GM10248 (cell line): Measurements from ENCODE around the gene SDC3.

Experiments
- CTCF ChIA-PET: fragments of 300-600 bp; sonication (Branson Sonifier 250); formaldehyde crosslinking; extraction: SDS; loops from one replicate; lab custom pipeline; 2021; ENCODE audit warnings: antibody characterized with exemption; lab: Yijun Ruan, JAX
- POLR2A ChIA-PET: fragments of 350-650 bp; sonication (Branson Sonifier 250); formaldehyde crosslinking; extraction: SDS; loops from one replicate; lab custom pipeline; 2020; ENCODE audit warnings: antibody characterized with exemption; lab: Yijun Ruan, JAX
- DNase-seq: peaks from one replicate; pipeline ENCODE4 v3.0.0; 2012; ENCODE audit errors: extremely low spot score
- TF ChIP-seq, protein P1 (sequence below): IDR thresholded peaks from 2 replicates; pipeline ENCODE4 v1.5.1; 2012; ENCODE audit warnings: mild to moderate bottlenecking, low read depth; ENCODE audit errors: extremely low read depth, missing control alignments, control extremely low read depth

SDC3 gene

GRCh38 chr1:30856260-30856790 lies 52.2 kb downstream of the SDC3 start:
- ChIA-PET CTCF (interaction anchor here (1.1 to 1.4 kb wide), 2 partner anchors 10 to 13 kb away, joined by 3 to 4 read pairs; no protein-coding TSS in a partner anchor), POLR2A (no interaction called here)
- TF ChIP-seq, protein P1, sequence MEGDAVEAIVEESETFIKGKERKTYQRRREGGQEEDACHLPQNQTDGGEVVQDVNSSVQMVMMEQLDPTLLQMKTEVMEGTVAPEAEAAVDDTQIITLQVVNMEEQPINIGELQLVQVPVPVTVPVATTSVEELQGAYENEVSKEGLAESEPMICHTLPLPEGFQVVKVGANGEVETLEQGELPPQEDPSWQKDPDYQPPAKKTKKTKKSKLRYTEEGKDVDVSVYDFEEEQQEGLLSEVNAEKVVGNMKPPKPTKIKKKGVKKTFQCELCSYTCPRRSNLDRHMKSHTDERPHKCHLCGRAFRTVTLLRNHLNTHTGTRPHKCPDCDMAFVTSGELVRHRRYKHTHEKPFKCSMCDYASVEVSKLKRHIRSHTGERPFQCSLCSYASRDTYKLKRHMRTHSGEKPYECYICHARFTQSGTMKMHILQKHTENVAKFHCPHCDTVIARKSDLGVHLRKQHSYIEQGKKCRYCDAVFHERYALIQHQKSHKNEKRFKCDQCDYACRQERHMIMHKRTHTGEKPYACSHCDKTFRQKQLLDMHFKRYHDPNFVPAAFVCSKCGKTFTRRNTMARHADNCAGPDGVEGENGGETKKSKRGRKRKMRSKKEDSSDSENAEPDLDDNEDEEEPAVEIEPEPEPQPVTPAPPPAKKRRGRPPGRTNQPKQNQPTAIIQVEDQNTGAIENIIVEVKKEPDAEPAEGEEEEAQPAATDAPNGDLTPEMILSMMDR: no peak
- no peak for DNase-seq

- CTCF ChIA-PET: interaction anchor here (1.1 to 2.3 kb wide), 5 partner anchors 9 to 54 kb away, joined by 3 to 13 read pairs (median 3); no protein-coding TSS in a partner anchor
- POLR2A ChIA-PET: no interaction called here
- DNase-seq: no peak
- TF ChIP-seq, protein P1: no peak
These were observed 52.8 kb downstream of the SDC3 start for GRCh38 chr1:30855686-30856259.

DNA sequence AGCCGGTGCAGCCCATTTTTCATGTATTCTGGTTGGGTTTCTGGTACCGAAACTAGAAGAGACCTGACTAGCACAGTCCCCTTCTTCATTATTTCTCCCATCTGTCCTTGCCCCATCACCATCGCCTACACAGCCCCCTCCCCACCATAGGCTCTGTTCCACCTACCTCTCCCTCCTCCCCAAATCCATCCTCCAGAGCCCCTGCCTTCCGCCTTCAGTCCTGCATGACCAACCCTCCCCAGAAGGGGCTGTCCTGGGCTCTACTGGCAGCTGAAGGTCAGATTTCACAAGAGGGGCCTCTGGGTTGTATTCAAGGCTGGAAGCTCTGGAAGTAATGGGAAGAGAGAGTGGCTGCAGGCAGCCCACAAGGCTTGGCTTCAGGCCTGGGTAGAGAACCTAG lies 55.2 kb downstream of the SDC3 start:
- CTCF ChIA-PET: interaction anchor here (1.3 to 2.3 kb wide), 3 partner anchors 10 to 52 kb away, joined by 3 to 13 read pairs (median 3); no protein-coding TSS in a partner anchor
- TF ChIP-seq, protein P1: no peak
- DNase-seq: no peak
- POLR2A ChIA-PET: no interaction called here

DNA sequence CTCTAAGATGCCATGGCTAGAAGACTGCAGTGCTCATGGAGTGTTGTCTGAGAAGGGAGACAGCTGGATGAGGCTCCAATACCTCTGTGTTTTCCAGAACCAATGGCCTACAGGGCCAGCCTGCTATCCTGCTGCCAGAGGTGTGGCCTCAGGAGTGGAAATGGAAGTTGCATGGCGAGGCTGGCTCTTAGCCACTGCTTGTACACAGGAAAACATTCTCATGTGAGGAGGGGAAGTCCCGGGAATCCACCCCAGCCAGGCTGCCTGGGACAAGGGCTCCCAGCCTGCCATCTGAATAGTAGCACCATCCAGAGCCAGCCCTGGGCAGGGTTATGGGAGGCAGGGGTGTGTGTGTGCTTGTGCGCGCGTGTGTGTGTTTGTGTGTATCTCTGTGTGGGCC lies 56.5 kb downstream of the SDC3 start:
- ChIA-PET POLR2A (no interaction called here), CTCF (no interaction called here)
- TF ChIP-seq, protein P1: no peak
- DNase-seq: no peak

DNA sequence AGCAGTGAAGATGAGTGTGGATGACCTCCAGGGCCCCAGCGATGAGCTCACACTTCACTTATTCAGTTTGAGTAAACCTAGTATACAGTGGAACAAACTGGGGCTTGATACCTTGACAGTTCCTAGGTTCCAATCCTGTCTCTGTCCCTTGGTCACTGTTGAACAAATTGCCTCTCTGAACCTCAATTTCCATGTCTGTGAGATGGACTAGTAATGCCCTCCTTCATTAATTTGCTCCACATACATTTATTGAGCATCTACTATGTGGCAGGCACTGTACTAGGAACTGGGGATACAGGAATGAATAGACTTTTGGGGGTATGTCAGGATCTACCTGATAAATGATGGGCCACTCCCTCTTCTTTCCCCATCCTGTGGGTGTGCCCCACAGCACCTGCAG lies 57.3 kb downstream of the SDC3 start:
- ChIA-PET CTCF (interaction anchor here (1.2 to 1.7 kb wide), 2 partner anchors 13 to 50 kb away, joined by 3 to 8 read pairs; no protein-coding TSS in a partner anchor), POLR2A (no interaction called here)
- DNase-seq: no peak
- TF ChIP-seq, protein P1: no peak

- ChIA-PET CTCF (interaction anchor here (1.2 to 1.7 kb wide), 2 partner anchors 12 to 49 kb away, joined by 3 to 8 read pairs; no protein-coding TSS in a partner anchor), POLR2A (no interaction called here)
- no peak for DNase-seq
- TF ChIP-seq, protein P1: no peak
These were observed 58.0 kb downstream of the SDC3 start for GRCh38 chr1:30850607-30851006.
